DOHH2 (cell line): ENCODE data around the gene RCL1.

Source experiments
- H3F3A ChIP-seq: fragments of 200-600 bp; sonication (generic), shearing (Covaris generic); 2 replicates; pipeline ENCODE4 v1.6.0; 2016; ENCODE audit warnings: antibody characterized with exemption, mild to moderate bottlenecking; ENCODE audit not compliant: control insufficient read depth, insufficient read depth
- H3K27ac ChIP-seq: fragments of 200-600 bp; sonication (generic); 2 replicates; pipeline ENCODE4 v1.5.1; 2014; ENCODE audit warnings: low read depth, mild to moderate bottlenecking, low read length, moderate library complexity
- H3K27me3 ChIP-seq: fragments of 200-600 bp; sonication (generic); 2 replicates; pipeline ENCODE4 v1.6.1; 2014; ENCODE audit warnings: mild to moderate bottlenecking, low read length, mixed read lengths; ENCODE audit not compliant: control insufficient read depth
- H3K36me3 ChIP-seq: fragments of 200-600 bp; sonication (generic); 2 replicates; pipeline ENCODE4 v1.6.1; 2014; ENCODE audit warnings: mild to moderate bottlenecking, low read length, moderate library complexity, mixed read lengths; ENCODE audit not compliant: control insufficient read depth
- H3K4me1 ChIP-seq: fragments of 200-600 bp; sonication (generic); 2 replicates; pipeline ENCODE4 v1.6.1; 2014; ENCODE audit warnings: mild to moderate bottlenecking, low read length, mixed read lengths; ENCODE audit not compliant: control insufficient read depth
- H3K4me2 ChIP-seq: fragments of 200-600 bp; sonication (generic); 2 replicates; pipeline ENCODE4 v1.6.0; 2014; ENCODE audit warnings: mild to moderate bottlenecking, low read length, moderate library complexity
- H3K4me3 ChIP-seq: fragments of 200-600 bp; sonication (generic); 2 replicates; pipeline ENCODE4 v1.5.1; 2014; ENCODE audit warnings: mild to moderate bottlenecking, low read length, mixed read lengths
- H3K79me2 ChIP-seq: fragments of 200-600 bp; sonication (generic); 2 replicates; pipeline ENCODE4 v1.6.1; 2014; ENCODE audit warnings: mild to moderate bottlenecking, low read length, mixed read lengths; ENCODE audit not compliant: control insufficient read depth
- H3K9me2 ChIP-seq: fragments of 200-600 bp; sonication (generic); replicated peaks from 2 replicates; pipeline ENCODE4 v1.6.1; 2014; ENCODE audit warnings: mild to moderate bottlenecking, low read length, mixed read lengths; ENCODE audit not compliant: control insufficient read depth
- H3K9me3 ChIP-seq: fragments of 200-600 bp; sonication (generic); 2 replicates; pipeline ENCODE4 v1.6.1; 2014; ENCODE audit warnings: antibody characterized with exemption, low read length, mixed read lengths; ENCODE audit not compliant: control insufficient read depth, insufficient read depth
- H4K20me1 ChIP-seq: fragments of 200-600 bp; sonication (generic); 2 replicates; pipeline ENCODE4 v1.6.0; 2014; ENCODE audit warnings: low read depth, mild to moderate bottlenecking, antibody characterized with exemption, low read length, moderate library complexity; ENCODE audit not compliant: control insufficient read depth, insufficient read depth
- CTCF ChIP-seq: fragments of 200-600 bp; sonication (generic); IDR thresholded peaks from one replicate; pipeline ENCODE4 v1.5.1; 2014; ENCODE audit warnings: antibody characterized with exemption, mild to moderate bottlenecking, low read depth, low read length; ENCODE audit not compliant: poor library complexity, severe bottlenecking
- EZH2phosphoT487 ChIP-seq: fragments of 200-600 bp; sonication (generic); IDR thresholded peaks from 2 replicates; pipeline ENCODE4 v1.6.1; 2017; ENCODE audit warnings: borderline replicate concordance, mild to moderate bottlenecking, antibody characterized with exemption, low read length, moderate library complexity, mixed read lengths

The RCL1 gene

GRCh38 chr9:4812858-4813257 lies 20.1 kb downstream of the RCL1 start:
- Histone ChIP-seq H3K9me2 (no peaks in the 10 kb centered on the region), H3K27ac (peak overlapping the region; percentile 47)

GRCh38 chr9:4814913-4815312 lies 22.2 kb downstream of the RCL1 start:
- Histone ChIP-seq H3F3A (peaks cover 12% of the 10 kb centered on the region), H3K27ac (peak overlapping the region; percentile 50), H3K4me2 (peak overlapping the region; percentile 64)

More at GRCh38 chr9:4812858-4813257, 20.1 kb downstream of the RCL1 start:
- Histone ChIP-seq H3K4me3 (peak overlapping the region; percentile 48), H3F3A (peaks cover 12% of the 10 kb centered on the region), H3K79me2 (peaks cover 95% of the 10 kb centered on the region), H3K4me2 (peak overlapping the region; percentile 82), H4K20me1 (0 out of 2 replicates have a peak, but pooled peaks cover 3% of the 10 kb centered on the region), H3K4me1 (peaks cover 47% of the 10 kb centered on the region), H3K27me3 (no peaks in the 10 kb centered on the region), H3K9me3 (no peaks in the 10 kb centered on the region), H3K36me3 (no peaks in the 10 kb centered on the region)
- TF ChIP-seq EZH2phosphoT487: no peak

GRCh38 chr9:4815381-4815956 lies 22.7 kb downstream of the RCL1 start:
- H3K9me2 ChIP-seq: no peaks in the 10 kb centered on the region
- no peaks in the 10 kb centered on the region for H3K36me3 ChIP-seq
- H4K20me1 ChIP-seq: peaks cover 5% of the 10 kb centered on the region; the same call in 1 of the 2 replicates
- H3K9me3 ChIP-seq: no peaks in the 10 kb centered on the region
- no peaks in the 10 kb centered on the region for H3K27me3 ChIP-seq
- H3K4me2 ChIP-seq: peak overlapping the region; percentile 64
- peaks cover 49% of the 10 kb centered on the region for H3K4me1 ChIP-seq
- peak overlapping the region; percentile 50 for H3K27ac ChIP-seq
- peak overlapping the region; percentile 38 for H3K4me3 ChIP-seq
- peaks cover 12% of the 10 kb centered on the region for H3F3A ChIP-seq
- peaks cover 94% of the 10 kb centered on the region for H3K79me2 ChIP-seq
- TF ChIP-seq EZH2phosphoT487 (no peak), CTCF (no peak)

More at GRCh38 chr9:4814913-4815312, 22.2 kb downstream of the RCL1 start:
- Histone ChIP-seq H3K4me1 (peaks cover 47% of the 10 kb centered on the region), H3K9me3 (no peaks in the 10 kb centered on the region), H3K9me2 (no peaks in the 10 kb centered on the region), H3K79me2 (peaks cover 94% of the 10 kb centered on the region), H3K4me3 (peak overlapping the region; percentile 38), H3K36me3 (no peaks in the 10 kb centered on the region), H4K20me1 (peaks cover 3% of the 10 kb centered on the region; the same call in 1 of the 2 replicates), H3K27me3 (no peaks in the 10 kb centered on the region)
- TF ChIP-seq EZH2phosphoT487: no peak
- no peak for TF ChIP-seq CTCF

GRCh38 chr9:4820168-4820567 lies 27.4 kb downstream of the RCL1 start:
- H3K4me2 ChIP-seq: no peak overlapping the region
- H3F3A ChIP-seq: peaks cover under 1% of the 10 kb centered on the region; the same call in 1 of the 2 replicates
- H3K9me2 ChIP-seq: no peaks in the 10 kb centered on the region
- peaks cover 34% of the 10 kb centered on the region for H3K4me1 ChIP-seq
- no peak for TF ChIP-seq EZH2phosphoT487
- TF ChIP-seq CTCF: no peak
- H3K36me3 ChIP-seq: peaks cover 2% of the 10 kb centered on the region
- no peak overlapping the region for H3K4me3 ChIP-seq
- no peak overlapping the region for H3K27ac ChIP-seq
- H3K79me2 ChIP-seq: peaks cover 96% of the 10 kb centered on the region
- peaks cover 2% of the 10 kb centered on the region; the same call in 1 of the 2 replicates for H4K20me1 ChIP-seq
- no peaks in the 10 kb centered on the region for H3K27me3 ChIP-seq
- H3K9me3 ChIP-seq: no peaks in the 10 kb centered on the region
